T-helper 2 cell (primary cell): ENCODE measurements around the gene HAUS2.

Experiments used
- DNase-seq, 5 experiments: peaks; one replicate each; pipeline versions ENCODE4 v3.0.0 to v3.0.0-alpha.2; 2012 to 2022

The HAUS2 gene

DNA sequence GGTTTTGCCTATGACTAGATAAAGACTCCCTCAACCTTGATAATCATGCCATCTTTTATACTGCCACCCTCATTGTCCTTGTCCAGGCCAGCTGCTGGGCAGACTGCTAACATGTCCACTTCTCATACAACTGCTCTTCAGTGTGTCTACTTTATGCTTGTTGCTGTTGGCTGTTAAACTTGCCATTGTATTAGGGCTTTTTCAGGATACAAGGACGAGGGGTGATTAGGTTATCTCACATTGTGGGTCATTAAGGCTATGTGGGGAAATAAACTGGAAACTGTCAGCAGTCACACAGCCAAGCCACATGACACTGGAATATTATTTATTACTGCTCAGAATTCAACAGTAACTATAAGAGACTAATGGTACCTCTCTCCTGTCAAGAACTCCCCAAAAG, 62.9 kb downstream of the HAUS2 start:
- no peak for DNase-seq

DNA sequence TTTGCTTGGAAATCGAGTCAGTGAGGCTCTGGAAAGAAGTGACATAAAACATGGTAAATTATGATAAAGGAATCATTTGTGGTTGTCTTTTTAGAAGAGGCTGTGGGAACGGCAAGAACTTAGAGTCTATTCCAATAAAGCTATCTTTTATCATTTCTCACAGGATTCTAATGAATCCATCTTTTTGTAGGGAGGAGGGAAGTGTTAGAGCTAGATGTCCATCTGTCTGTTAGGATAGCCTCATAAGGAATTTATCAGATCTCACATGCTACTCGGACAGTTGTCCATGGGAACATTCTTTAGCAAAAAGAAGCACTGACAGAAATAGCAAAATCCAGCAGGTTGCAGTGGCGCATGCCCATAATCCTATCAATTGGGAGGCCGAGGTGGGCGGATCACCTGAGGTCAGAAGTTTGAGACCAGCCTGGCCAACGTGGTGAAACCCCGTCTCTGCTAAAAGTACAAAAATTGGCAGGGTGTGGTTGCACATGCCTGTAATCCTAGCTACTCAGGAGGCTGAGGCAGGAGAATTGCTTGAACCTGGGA, 63.8 kb downstream of the HAUS2 start:
- no peak for DNase-seq

GRCh38 chr15:42616107-42616506, 67.5 kb downstream of the HAUS2 start:
- no peak for DNase-seq
